HepG2 (cell line): ENCODE measurements around the gene MAB21L4. TPM values are rescaled to one million over a fixed set of nuclear protein-coding genes. Genes with fewer than 3 reads are reported as not detected.

Experiments
- ARID5B ChIP-seq: IDR thresholded peaks from 2 replicates; pipeline ENCODE4 v1.4.0; 2020; ENCODE audit warnings: mild to moderate bottlenecking, missing genetic modification reagents
- HCFC1 ChIP-seq: fragments of 150-350 bp; IDR thresholded peaks from 2 replicates; pipeline ENCODE4 v1.6.1; 2014; ENCODE audit warnings: low read depth, low read length
- HNRNPUL1 ChIP-seq: fragments of 200-400 bp; formaldehyde crosslinking; IDR thresholded peaks from 2 replicates; pipeline ENCODE4 v1.6.1; 2017; ENCODE audit warnings: low read depth, mild to moderate bottlenecking, low read length, moderate library complexity
- MAF1 ChIP-seq: sonication (generic); formaldehyde crosslinking; IDR thresholded peaks from 2 replicates; pipeline ENCODE4 v1.5.0; 2020; ENCODE audit warnings: missing genetic modification reagents, borderline replicate concordance
- MXD3 ChIP-seq: IDR thresholded peaks from 2 replicates; pipeline ENCODE4 v1.6.1; 2016; ENCODE audit warnings: mild to moderate bottlenecking, missing biosample characterization, missing genetic modification reagents
- RARG ChIP-seq: sonication (generic); formaldehyde crosslinking; IDR thresholded peaks from 2 replicates; pipeline ENCODE4 v1.4.0; 2020; ENCODE audit warnings: low read depth, mild to moderate bottlenecking, missing genetic modification reagents
- SMARCE1 ChIP-seq: fragments of 450-650 bp; IDR thresholded peaks from 2 replicates; pipeline ENCODE4 v1.6.1; 2017; ENCODE audit warnings: borderline replicate concordance
- SP140L ChIP-seq: sonication (generic); formaldehyde crosslinking; IDR thresholded peaks from 2 replicates; pipeline ENCODE4 v1.4.0; 2020; ENCODE audit warnings: missing genetic modification reagents, borderline replicate concordance
- SPEN ChIP-seq: sonication (generic); formaldehyde crosslinking; IDR thresholded peaks from 2 replicates; pipeline ENCODE4 v1.5.1; 2020; ENCODE audit warnings: low read depth, mild to moderate bottlenecking, missing genetic modification reagents
- SRY ChIP-seq: sonication (generic); formaldehyde crosslinking; IDR thresholded peaks from 2 replicates; pipeline ENCODE4 v1.8.0; 2022; ENCODE audit warnings: mild to moderate bottlenecking, missing genetic modification reagents
- SYNCRIP ChIP-seq: fragments of 200-400 bp; formaldehyde crosslinking; IDR thresholded peaks from 2 replicates; pipeline ENCODE4 v1.6.1; 2018; ENCODE audit warnings: mild to moderate bottlenecking, low read depth, low read length; ENCODE audit not compliant: insufficient read depth
- TSC22D2 ChIP-seq: sonication (generic); formaldehyde crosslinking; IDR thresholded peaks from 2 replicates; pipeline ENCODE4 v1.5.1; 2020; ENCODE audit warnings: missing genetic modification reagents, mild to moderate bottlenecking, borderline replicate concordance
- ZIK1 ChIP-seq: sonication (generic); formaldehyde crosslinking; IDR thresholded peaks from 2 replicates; pipeline ENCODE4 v1.5.0; 2020; ENCODE audit warnings: mild to moderate bottlenecking, low read depth, missing genetic modification reagents, borderline replicate concordance
- ZMAT5 ChIP-seq: sonication (generic); formaldehyde crosslinking; IDR thresholded peaks from 2 replicates; pipeline ENCODE4 v1.5.0; 2020; ENCODE audit warnings: mild to moderate bottlenecking, low read depth, missing genetic modification reagents, borderline replicate concordance
- ZNF24 ChIP-seq: fragments of 450-650 bp; IDR thresholded peaks from 2 replicates; pipeline ENCODE4 v1.6.1; 2017; ENCODE audit warnings: antibody characterized with exemption, mild to moderate bottlenecking
- ZNF629 ChIP-seq: sonication (generic); formaldehyde crosslinking; conservative IDR thresholded peaks from 2 replicates; pipeline ENCODE4 v1.5.0; 2020; ENCODE audit warnings: missing genetic modification reagents
- ZSCAN21 ChIP-seq: sonication (generic); formaldehyde crosslinking; IDR thresholded peaks from 2 replicates; pipeline ENCODE4 v1.8.0; 2022; ENCODE audit warnings: mild to moderate bottlenecking, missing genetic modification reagents, moderate library complexity, borderline replicate concordance
- ZSCAN31 ChIP-seq: sonication (generic); formaldehyde crosslinking; IDR thresholded peaks from 2 replicates; pipeline ENCODE4 v1.5.0; 2020; ENCODE audit warnings: low read depth, mild to moderate bottlenecking, missing genetic modification reagents
- polyA plus RNA-seq, 8 experiments: library from polyadenylated mRNA; depleted of rRNA in 3 of 8; stranded (reverse) in 7 of 8; unstranded in 1 of 8; fragments of >200 nt; fragmentation: Illumina TruSeq in 4 of 8; extraction: Trizol in 4 of 8; gene quantifications; 2 replicates each; pipeline versions ENCODE4 v1.2.1 to v1.2.3, GENCODE V29; 2011 to 2016; ENCODE audit warnings: low read depth in 4 of 8, missing spikeins in 1 of 8, mixed read lengths in 1 of 8; ENCODE audit not compliant: insufficient read depth in 1 of 8
- total RNA-seq, 5 experiments: library from RNA; depleted of rRNA; stranded (reverse); fragments of >200 nt; fragmentation: Illumina TruSeq; extraction: Trizol; gene quantifications; 2 replicates each; pipeline ENCODE4 v1.2.3, GENCODE V29; 2016; ENCODE audit warnings: low read depth in 1 of 5
- TF ChIP-seq, protein P1 (sequence below): sonication (generic); formaldehyde crosslinking; IDR thresholded peaks from 2 replicates; pipeline ENCODE4 v1.4.0; 2020; ENCODE audit warnings: missing genetic modification reagents
- TF ChIP-seq, protein P2 (sequence below), 2 experiments: fragments of 450-650 bp in 1 of 2; sonication (generic) in 1 of 2; formaldehyde crosslinking; IDR thresholded peaks; 2 replicates each; pipeline versions ENCODE4 v1.5.0 to v1.8.0; 2020 to 2022; ENCODE audit warnings: mild to moderate bottlenecking in 1 of 2, missing genetic modification reagents in 1 of 2
- TF ChIP-seq, protein P3 (sequence below): sonication (generic); IDR thresholded peaks from 2 replicates; pipeline ENCODE4 v1.6.1; 2016; ENCODE audit warnings: low read depth, borderline replicate concordance

The MAB21L4 gene
- total and polyA plus RNA-seq, 2 of the 13 experiments (the other 11 are each of a cell fraction or from before 2014, with no cell fraction given): 3.0 to 14.0 TPM

DNA sequence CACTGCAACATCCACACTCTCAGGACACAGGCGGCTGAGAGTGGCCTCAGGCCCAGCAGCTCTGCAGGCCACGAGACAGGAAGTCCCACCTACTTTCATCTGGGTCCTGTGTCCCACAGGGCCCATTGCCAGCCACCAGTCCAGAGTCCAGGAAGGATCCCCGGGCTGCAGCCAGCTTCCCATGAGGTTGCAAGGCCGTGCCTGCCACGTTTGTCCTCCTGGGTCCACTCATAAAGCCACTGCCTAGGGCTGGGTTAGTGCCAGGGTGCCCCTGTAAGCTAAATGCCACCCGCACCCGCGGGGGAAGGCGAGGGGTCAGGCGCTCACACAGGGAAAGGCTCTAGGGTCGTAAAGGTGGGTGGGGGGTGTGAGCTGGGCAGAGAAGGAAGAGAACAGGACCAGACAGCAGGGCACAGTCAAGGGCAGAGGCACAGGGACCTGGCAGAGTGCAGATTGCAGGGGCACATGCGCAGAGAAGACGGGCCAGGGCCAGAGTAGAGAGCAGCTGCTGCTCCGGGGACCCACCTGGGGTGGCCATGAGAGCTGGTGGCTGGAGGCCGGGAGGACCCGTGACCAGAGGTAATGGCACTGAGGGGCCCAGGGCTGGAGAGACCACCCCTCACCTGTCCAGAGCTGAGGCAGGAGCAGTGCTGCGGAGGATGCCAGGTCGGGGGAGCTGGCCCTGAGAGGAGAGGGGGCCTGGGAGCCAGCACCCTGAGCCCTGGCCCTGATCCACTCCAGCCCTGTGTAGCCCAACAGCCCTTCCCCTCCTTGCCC lies 19.3 kb downstream of the MAB21L4 start (continued):
- TF ChIP-seq, protein P1, sequence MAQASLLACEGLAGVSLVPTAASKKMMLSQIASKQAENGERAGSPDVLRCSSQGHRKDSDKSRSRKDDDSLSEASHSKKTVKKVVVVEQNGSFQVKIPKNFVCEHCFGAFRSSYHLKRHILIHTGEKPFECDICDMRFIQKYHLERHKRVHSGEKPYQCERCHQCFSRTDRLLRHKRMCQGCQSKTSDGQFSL (CRISPR knock-in tag): peak; percentile 53; the same call in 1 of the 2 replicates
- TF ChIP-seq ZIK1 (peak; percentile 84), TSC22D2 (CRISPR knock-in tag) (peak; percentile 46; the same call in 1 of the 2 replicates), ZNF629 (CRISPR knock-in tag) (peak; percentile 77), SPEN (CRISPR knock-in tag) (peak; percentile 92), SRY (CRISPR knock-in tag) (0 out of 2 replicates have a peak, but pooled peaks have one; percentile 21), MXD3 (CRISPR knock-in tag) (peak; percentile 75; the same call in 1 of the 2 replicates), RARG (no peak), HCFC1 (0 out of 2 replicates have a peak, but pooled peaks have one; percentile 2), ARID5B (CRISPR knock-in tag) (peak; percentile 64), SMARCE1 (no peak), ZMAT5 (CRISPR knock-in tag) (no peak), ZSCAN21 (CRISPR knock-in tag) (peak; percentile 75; the same call in 1 of the 2 replicates), HNRNPUL1 (no peak), ZNF24 (0 out of 2 replicates have a peak, but pooled peaks have one; percentile 47), SYNCRIP (no peak), ZSCAN31 (no peak; the same call in 1 of the 2 replicates), SP140L (CRISPR knock-in tag) (no peak), MAF1 (CRISPR knock-in tag) (no peak)
- TF ChIP-seq, protein P2, sequence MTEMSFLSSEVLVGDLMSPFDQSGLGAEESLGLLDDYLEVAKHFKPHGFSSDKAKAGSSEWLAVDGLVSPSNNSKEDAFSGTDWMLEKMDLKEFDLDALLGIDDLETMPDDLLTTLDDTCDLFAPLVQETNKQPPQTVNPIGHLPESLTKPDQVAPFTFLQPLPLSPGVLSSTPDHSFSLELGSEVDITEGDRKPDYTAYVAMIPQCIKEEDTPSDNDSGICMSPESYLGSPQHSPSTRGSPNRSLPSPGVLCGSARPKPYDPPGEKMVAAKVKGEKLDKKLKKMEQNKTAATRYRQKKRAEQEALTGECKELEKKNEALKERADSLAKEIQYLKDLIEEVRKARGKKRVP (CRISPR knock-in tag; IDR thresholded peaks at IDR 0.05): no peak; a peak in 1 of 4 replicates
- TF ChIP-seq, protein P3, sequence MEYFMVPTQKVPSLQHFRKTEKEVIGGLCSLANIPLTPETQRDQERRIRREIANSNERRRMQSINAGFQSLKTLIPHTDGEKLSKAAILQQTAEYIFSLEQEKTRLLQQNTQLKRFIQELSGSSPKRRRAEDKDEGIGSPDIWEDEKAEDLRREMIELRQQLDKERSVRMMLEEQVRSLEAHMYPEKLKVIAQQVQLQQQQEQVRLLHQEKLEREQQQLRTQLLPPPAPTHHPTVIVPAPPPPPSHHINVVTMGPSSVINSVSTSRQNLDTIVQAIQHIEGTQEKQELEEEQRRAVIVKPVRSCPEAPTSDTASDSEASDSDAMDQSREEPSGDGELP: peak; percentile 62; the same call in 1 of the 2 replicates
